Hepatocyte (in vitro differentiated cells): ENCODE results near the gene F2R. TPM values are rescaled to one million over a fixed set of nuclear protein-coding genes. Genes with fewer than 3 reads are reported as not detected.
"Not testable (repeated sequence)": the region's sequence is repeated elsewhere in the genome, so short reads cannot be mapped to it uniquely, and the experiment has no call there.

Experiments
- DNase-seq: peaks from one replicate; pipeline ENCODE4 v3.0.0-alpha.2; 2016; ENCODE audit warnings: low spot score
- H2AFZ ChIP-seq: fragments of 200-600 bp; sonication (generic); 2 replicates; pipeline ENCODE4 v1.6.0; 2016; ENCODE audit warnings: antibody characterized with exemption, mild to moderate bottlenecking
- H3K27ac ChIP-seq: fragments of 200-600 bp; sonication (generic); 2 replicates; pipeline ENCODE4 v1.5.1; 2016; ENCODE audit warnings: mild to moderate bottlenecking
- H3K27me3 ChIP-seq: fragments of 200-600 bp; sonication (generic); 2 replicates; pipeline ENCODE4 v1.6.1; 2016
- H3K36me3 ChIP-seq: fragments of 200-600 bp; sonication (generic); replicated peaks from 2 replicates; pipeline ENCODE4 v1.5.1; 2016; ENCODE audit warnings: low read depth; ENCODE audit not compliant: insufficient read depth
- H3K4me1 ChIP-seq: fragments of 200-600 bp; sonication (generic); 2 replicates; pipeline ENCODE4 v1.5.1; 2016; ENCODE audit warnings: mild to moderate bottlenecking, moderate library complexity; ENCODE audit not compliant: insufficient read depth
- H3K4me2 ChIP-seq: fragments of 200-600 bp; sonication (generic); 2 replicates; pipeline ENCODE4 v1.6.0; 2016
- H3K4me3 ChIP-seq: fragments of 200-600 bp; sonication (generic); 2 replicates; pipeline ENCODE4 v1.5.1; 2016; ENCODE audit warnings: mild to moderate bottlenecking
- H3K79me2 ChIP-seq: fragments of 200-600 bp; sonication (generic); 2 replicates; pipeline ENCODE4 v1.6.0; 2017; ENCODE audit warnings: mild to moderate bottlenecking
- H3K9me2 ChIP-seq: fragments of 200-600 bp; sonication (generic); replicated peaks from 2 replicates; pipeline ENCODE4 v1.6.0; 2017; ENCODE audit warnings: mild to moderate bottlenecking; ENCODE audit not compliant: insufficient read depth
- H3K9me3 ChIP-seq: fragments of 200-600 bp; sonication (generic); 2 replicates; pipeline ENCODE4 v1.5.1; 2016; ENCODE audit warnings: low read depth, mild to moderate bottlenecking
- H4K20me1 ChIP-seq: fragments of 200-600 bp; sonication (generic); 2 replicates; pipeline ENCODE4 v1.6.0; 2016; ENCODE audit warnings: mild to moderate bottlenecking; ENCODE audit not compliant: insufficient read depth, poor library complexity, severe bottlenecking
- EZH2 ChIP-seq: fragments of 200-600 bp; sonication (generic); IDR thresholded peaks from 2 replicates; pipeline ENCODE4 v1.6.1; 2016; ENCODE audit warnings: antibody characterized with exemption, mild to moderate bottlenecking, borderline replicate concordance
- EZH2phosphoT487 ChIP-seq: fragments of 200-600 bp; sonication (generic); IDR thresholded peaks from one replicate; pipeline ENCODE4 v1.6.1; 2018; ENCODE audit warnings: antibody characterized with exemption, mild to moderate bottlenecking, low read depth, moderate library complexity; ENCODE audit not compliant: unreplicated experiment, severe bottlenecking
- WGBS: methylation state at CpG from one replicate; pipeline ENCODE4 v1.1.6; 2016; ENCODE audit warnings: low lambda C conversion rate; ENCODE audit errors: missing lambda C conversion rate; 5-methylcytosine and 5-hydroxymethylcytosine counted together
- polyA plus RNA-seq: library from polyadenylated mRNA; unstranded; fragments of >200 nt; fragmentation: Nextera tagmentation; extraction: Ambion mirVana; gene quantifications from 2 replicates; pipeline ENCODE4 v1.2.1, GENCODE V29; 2016
- total RNA-seq: library from RNA; depleted of rRNA; stranded (reverse); fragments of >200 nt; gene quantifications from 2 replicates; pipeline ENCODE4 v1.2.3, GENCODE V29; 2014
- TF ChIP-seq, protein P1 (sequence below): fragments of 200-600 bp; sonication (generic); IDR thresholded peaks from 2 replicates; pipeline ENCODE4 v1.5.1; 2016; ENCODE audit warnings: antibody characterized with exemption, mild to moderate bottlenecking; ENCODE audit not compliant: poor library complexity

F2R gene
- total and polyA plus RNA-seq, 2 experiments from 2014 or later = 27.1 to 48.1 TPM

- no peaks in the 10 kb centered on the region for H3K9me2 ChIP-seq
- H3K27ac ChIP-seq = no peak overlapping the region
- no peak overlapping the region for H3K4me2 ChIP-seq
- no peak overlapping the region for H3K4me3 ChIP-seq
- 73% methylated on average over 3 of the region's 3 CpGs for WGBS
- H3K4me1 ChIP-seq = no peaks in the 10 kb centered on the region
- H3K9me3 ChIP-seq = no peaks in the 10 kb centered on the region
- H2AFZ ChIP-seq = no peak overlapping the region
- H4K20me1 ChIP-seq = no peaks in the 10 kb centered on the region
- TF ChIP-seq EZH2 (no peak), EZH2phosphoT487 (no peak)
- TF ChIP-seq, protein P1, sequence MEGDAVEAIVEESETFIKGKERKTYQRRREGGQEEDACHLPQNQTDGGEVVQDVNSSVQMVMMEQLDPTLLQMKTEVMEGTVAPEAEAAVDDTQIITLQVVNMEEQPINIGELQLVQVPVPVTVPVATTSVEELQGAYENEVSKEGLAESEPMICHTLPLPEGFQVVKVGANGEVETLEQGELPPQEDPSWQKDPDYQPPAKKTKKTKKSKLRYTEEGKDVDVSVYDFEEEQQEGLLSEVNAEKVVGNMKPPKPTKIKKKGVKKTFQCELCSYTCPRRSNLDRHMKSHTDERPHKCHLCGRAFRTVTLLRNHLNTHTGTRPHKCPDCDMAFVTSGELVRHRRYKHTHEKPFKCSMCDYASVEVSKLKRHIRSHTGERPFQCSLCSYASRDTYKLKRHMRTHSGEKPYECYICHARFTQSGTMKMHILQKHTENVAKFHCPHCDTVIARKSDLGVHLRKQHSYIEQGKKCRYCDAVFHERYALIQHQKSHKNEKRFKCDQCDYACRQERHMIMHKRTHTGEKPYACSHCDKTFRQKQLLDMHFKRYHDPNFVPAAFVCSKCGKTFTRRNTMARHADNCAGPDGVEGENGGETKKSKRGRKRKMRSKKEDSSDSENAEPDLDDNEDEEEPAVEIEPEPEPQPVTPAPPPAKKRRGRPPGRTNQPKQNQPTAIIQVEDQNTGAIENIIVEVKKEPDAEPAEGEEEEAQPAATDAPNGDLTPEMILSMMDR = no peak
- H3K79me2 ChIP-seq = no peaks in the 10 kb centered on the region
- H3K36me3 ChIP-seq = no peaks in the 10 kb centered on the region
- DNase-seq = no peak
- no peaks in the 10 kb centered on the region for H3K27me3 ChIP-seq
Measured at GRCh38 chr5:76771705-76772405, 55.9 kb downstream of the F2R start.

DNA sequence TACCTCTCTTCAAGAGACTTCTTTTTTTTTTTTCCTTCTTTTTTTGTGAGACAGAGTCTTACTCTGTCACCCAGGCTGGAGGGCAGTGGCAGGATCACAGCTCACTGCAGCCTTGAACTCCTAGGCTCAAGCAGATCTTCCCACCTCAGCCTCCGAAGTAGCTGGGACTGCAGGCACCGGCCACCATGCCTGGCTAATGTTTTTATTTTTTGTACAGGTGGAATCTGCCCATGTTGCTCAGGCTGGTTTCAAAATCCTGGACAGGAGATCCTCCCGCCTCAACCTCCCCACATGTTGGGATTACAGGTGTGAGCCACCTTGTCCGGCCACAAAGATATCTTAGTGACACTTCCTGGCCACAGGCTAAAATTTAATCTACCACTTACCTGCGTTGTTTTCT is 60.0 kb downstream of the F2R start:
- TF ChIP-seq, protein P1 = no peak
- TF ChIP-seq EZH2phosphoT487 (no peak), EZH2 (no peak)
- Histone ChIP-seq H3K4me2 (no peak overlapping the region), H3K9me3 (no peaks in the 10 kb centered on the region), H2AFZ (no peak overlapping the region), H4K20me1 (no peaks in the 10 kb centered on the region), H3K4me1 (no peaks in the 10 kb centered on the region), H3K36me3 (no peaks in the 10 kb centered on the region), H3K27ac (no peak overlapping the region), H3K27me3 (no peaks in the 10 kb centered on the region), H3K4me3 (no peak overlapping the region), H3K9me2 (no peaks in the 10 kb centered on the region), H3K79me2 (no peaks in the 10 kb centered on the region)
- WGBS = 86% methylated on average over 5 of the region's 5 CpGs
- DNase-seq = no peak

DNA sequence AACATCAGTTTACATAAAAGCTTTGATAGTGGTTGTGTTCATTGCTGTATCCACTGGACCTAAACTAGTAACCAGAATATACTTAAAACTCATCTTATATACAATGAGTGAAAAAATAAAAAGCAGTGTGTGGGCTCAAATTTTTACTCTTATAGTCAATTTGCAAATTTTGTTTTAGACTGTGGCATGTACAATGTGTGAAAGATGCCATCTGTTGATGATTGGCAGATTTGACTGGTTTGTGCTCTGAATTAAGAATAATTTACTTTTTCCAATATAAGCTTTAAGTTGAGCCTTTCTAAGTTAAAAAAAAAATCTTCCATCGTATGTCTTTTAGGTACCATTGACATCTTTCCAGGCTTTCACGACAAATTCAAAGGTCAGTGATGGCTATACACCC is 60.5 kb downstream of the F2R start:
- H3K9me2 ChIP-seq = no peaks in the 10 kb centered on the region
- no peaks in the 10 kb centered on the region for H3K36me3 ChIP-seq
- no peaks in the 10 kb centered on the region for H3K9me3 ChIP-seq
- no peaks in the 10 kb centered on the region for H4K20me1 ChIP-seq
- H3K27ac ChIP-seq = no peak overlapping the region
- no peaks in the 10 kb centered on the region for H3K79me2 ChIP-seq
- no peak for DNase-seq
- H3K4me2 ChIP-seq = no peak overlapping the region
- H2AFZ ChIP-seq = no peak overlapping the region
- H3K4me3 ChIP-seq = no peak overlapping the region
- H3K4me1 ChIP-seq = no peaks in the 10 kb centered on the region
- H3K27me3 ChIP-seq = no peaks in the 10 kb centered on the region
- 87% methylated on average over 2 of the region's 2 CpGs for WGBS
- TF ChIP-seq EZH2 (no peak), EZH2phosphoT487 (no peak)
- TF ChIP-seq, protein P1 = no peak

DNA sequence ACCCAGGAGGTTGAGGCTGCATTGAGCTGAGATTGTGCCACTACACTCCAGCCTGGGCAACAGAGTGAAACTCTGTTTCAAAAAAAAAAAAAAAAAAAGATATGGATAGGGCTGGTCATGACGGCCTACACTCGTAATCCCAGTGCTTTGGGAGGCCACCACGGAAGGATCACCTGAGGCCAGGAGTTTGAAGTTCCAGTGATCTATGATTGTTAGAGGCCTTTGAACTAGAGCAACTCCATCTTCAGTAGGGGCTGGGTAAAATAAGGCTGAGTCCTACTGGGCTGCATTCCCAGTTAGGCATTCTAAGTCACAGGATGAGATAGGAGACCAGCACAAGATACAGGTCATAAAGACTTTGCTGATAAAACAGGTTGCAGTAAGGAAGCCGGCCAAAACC is 64.7 kb downstream of the F2R start:
- H3K79me2 ChIP-seq, H3K4me3 ChIP-seq, H2AFZ ChIP-seq, H3K27ac ChIP-seq, H3K27me3 ChIP-seq, H3K36me3 ChIP-seq, H3K9me2 ChIP-seq, H3K4me1 ChIP-seq, H3K9me3 ChIP-seq, DNase-seq, H3K4me2 ChIP-seq, H4K20me1 ChIP-seq: not testable (repeated sequence)
- WGBS = 93% methylated on average over 4 of the region's 4 CpGs
